ENCODE measurements around the gene ASB3. TPM values are rescaled to one million over a fixed set of nuclear protein-coding genes. Genes with fewer than 3 reads are reported as not detected.

The ASB3 gene
- total and polyA plus RNA-seq, 4 donors = 2.7 to 13.6 (median 8.7) TPM

DNA sequence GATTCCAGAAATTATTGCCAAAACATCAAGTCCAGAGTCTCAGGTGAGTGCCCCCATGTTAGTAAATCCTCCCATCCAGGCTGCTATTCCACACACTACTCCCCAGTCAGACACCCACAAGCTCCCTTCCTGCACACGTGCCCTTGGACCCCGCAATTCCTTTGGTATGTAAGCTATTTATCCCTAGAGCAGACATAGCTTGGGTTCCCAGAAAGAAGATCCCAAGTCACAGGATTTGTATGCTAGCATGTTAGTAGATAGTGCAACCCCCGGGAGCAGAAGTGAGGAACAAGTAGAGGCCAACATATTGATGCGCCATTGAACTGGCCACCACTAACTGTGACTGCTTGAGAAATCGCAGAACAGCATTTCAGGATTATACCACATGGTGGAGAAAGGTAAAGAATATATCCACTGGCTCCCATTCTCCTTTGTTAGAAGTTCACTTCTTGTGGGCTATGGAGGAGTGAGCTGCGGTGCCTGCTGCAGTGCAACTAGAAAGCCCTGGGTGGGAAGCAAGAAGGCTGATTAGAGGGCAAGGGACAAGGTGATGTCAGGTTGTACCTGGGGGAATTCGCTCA, 156.6 kb downstream of the ASB3 start (continued):
- TF ChIP-seq, protein P1, sequence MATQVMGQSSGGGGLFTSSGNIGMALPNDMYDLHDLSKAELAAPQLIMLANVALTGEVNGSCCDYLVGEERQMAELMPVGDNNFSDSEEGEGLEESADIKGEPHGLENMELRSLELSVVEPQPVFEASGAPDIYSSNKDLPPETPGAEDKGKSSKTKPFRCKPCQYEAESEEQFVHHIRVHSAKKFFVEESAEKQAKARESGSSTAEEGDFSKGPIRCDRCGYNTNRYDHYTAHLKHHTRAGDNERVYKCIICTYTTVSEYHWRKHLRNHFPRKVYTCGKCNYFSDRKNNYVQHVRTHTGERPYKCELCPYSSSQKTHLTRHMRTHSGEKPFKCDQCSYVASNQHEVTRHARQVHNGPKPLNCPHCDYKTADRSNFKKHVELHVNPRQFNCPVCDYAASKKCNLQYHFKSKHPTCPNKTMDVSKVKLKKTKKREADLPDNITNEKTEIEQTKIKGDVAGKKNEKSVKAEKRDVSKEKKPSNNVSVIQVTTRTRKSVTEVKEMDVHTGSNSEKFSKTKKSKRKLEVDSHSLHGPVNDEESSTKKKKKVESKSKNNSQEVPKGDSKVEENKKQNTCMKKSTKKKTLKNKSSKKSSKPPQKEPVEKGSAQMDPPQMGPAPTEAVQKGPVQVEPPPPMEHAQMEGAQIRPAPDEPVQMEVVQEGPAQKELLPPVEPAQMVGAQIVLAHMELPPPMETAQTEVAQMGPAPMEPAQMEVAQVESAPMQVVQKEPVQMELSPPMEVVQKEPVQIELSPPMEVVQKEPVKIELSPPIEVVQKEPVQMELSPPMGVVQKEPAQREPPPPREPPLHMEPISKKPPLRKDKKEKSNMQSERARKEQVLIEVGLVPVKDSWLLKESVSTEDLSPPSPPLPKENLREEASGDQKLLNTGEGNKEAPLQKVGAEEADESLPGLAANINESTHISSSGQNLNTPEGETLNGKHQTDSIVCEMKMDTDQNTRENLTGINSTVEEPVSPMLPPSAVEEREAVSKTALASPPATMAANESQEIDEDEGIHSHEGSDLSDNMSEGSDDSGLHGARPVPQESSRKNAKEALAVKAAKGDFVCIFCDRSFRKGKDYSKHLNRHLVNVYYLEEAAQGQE (IDR thresholded peaks at IDR 0.05) = no peak

GRCh38 chr2:53629501-53629900, 157.3 kb downstream of the ASB3 start:
- Histone ChIP-seq H3K9me3 (ENCODE audit: control insufficient read depth in 4 of 4, low read length in 3 of 4) (no peaks in the 10 kb centered on the region), H3K4me1 (ENCODE audit: control insufficient read depth in 4 of 4, insufficient read depth in 4 of 4, low read length in 3 of 4) (no peaks in the 10 kb centered on the region), H3K4me3 (ENCODE audit: low read depth in 1 of 3, low read length in 3 of 3) (no peak overlapping the region), H3K36me3 (ENCODE audit: control insufficient read depth in 4 of 4, insufficient read depth in 3 of 4, low read depth in 1 of 4, low read length in 3 of 4) (no peaks in the 10 kb centered on the region), H3K27me3 (ENCODE audit: control insufficient read depth in 4 of 4, insufficient read depth in 4 of 4, low read length in 3 of 4) (no peaks in the 10 kb centered on the region), H3K27ac (ENCODE audit: low read depth in 1 of 2, low read length in 2 of 2) (no peak overlapping the region), H3K9ac (ENCODE audit: low read depth in 1 of 2, low read length in 2 of 2) (no peak overlapping the region)
- 73% methylated on average over 4 of the region's 4 CpGs for WGBS
- DNase-seq (ENCODE audit: low spot score) = no peak
- no peak for TF ChIP-seq FOXA1 (IDR thresholded peaks at IDR 0.05)
- no peak for TF ChIP-seq SP1 (IDR thresholded peaks at IDR 0.05)
- TF ChIP-seq FOXA2 (IDR thresholded peaks at IDR 0.05) = no peak

DNA sequence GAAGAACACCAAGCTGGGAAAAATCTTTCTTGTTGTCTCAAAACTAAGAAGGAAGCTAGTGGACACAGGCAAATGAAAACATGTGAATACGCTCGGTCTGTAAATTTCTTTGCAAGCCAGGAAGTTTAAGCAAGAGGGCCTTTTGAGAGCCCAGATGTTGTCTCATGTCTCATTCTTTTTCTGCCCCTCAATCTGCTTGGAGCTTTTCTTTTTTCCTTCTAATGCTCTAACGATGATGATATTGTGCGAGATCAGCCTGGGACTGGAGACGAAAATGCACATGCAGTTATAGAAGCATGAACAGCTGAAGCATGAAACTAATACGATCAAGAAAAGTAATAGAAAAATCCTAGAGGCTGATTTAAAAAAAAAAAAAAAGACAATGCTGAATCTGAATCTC, 157.8 kb downstream of the ASB3 start:
- Histone ChIP-seq H3K27me3 (ENCODE audit: control insufficient read depth in 4 of 4, insufficient read depth in 4 of 4, low read length in 3 of 4) (no peaks in the 10 kb centered on the region), H3K4me1 (ENCODE audit: control insufficient read depth in 4 of 4, insufficient read depth in 4 of 4, low read length in 3 of 4) (no peaks in the 10 kb centered on the region), H3K9me3 (ENCODE audit: control insufficient read depth in 4 of 4, low read length in 3 of 4) (peaks cover 0 to 3% (median 0%) of the 10 kb centered on the region in 4 donors), H3K4me3 (ENCODE audit: low read depth in 1 of 3, low read length in 3 of 3) (no peak overlapping the region), H3K9ac (ENCODE audit: low read depth in 1 of 2, low read length in 2 of 2) (no peak overlapping the region), H3K27ac (ENCODE audit: low read depth in 1 of 2, low read length in 2 of 2) (no peak overlapping the region), H3K36me3 (ENCODE audit: control insufficient read depth in 4 of 4, insufficient read depth in 3 of 4, low read depth in 1 of 4, low read length in 3 of 4) (no peaks in the 10 kb centered on the region)
- no peak for TF ChIP-seq RXRA (IDR thresholded peaks at IDR 0.05)
- no peak for TF ChIP-seq ATF3 (IDR thresholded peaks at IDR 0.05)
- 83% methylated on average over 6 of the region's 6 CpGs for WGBS
- no peak for DNase-seq (ENCODE audit: low spot score)

GRCh38 chr2:53622141-53622540, 164.6 kb downstream of the ASB3 start:
- H3K27me3 ChIP-seq (ENCODE audit: control insufficient read depth in 4 of 4, insufficient read depth in 4 of 4, low read length in 3 of 4) = no peaks in the 10 kb centered on the region
- H3K4me3 ChIP-seq (ENCODE audit: low read depth in 1 of 3, low read length in 3 of 3) = no peak overlapping the region
- no peak overlapping the region for H3K27ac ChIP-seq (ENCODE audit: low read depth in 1 of 2, low read length in 2 of 2)
- TF ChIP-seq EGR1 (IDR thresholded peaks at IDR 0.05; ENCODE audit: low read depth in 2 of 2) = no peak
- TF ChIP-seq ATF3 (IDR thresholded peaks at IDR 0.05) = no peak
- no peak for TF ChIP-seq RXRA (IDR thresholded peaks at IDR 0.05)
- no peak for TF ChIP-seq SP1 (IDR thresholded peaks at IDR 0.05)
- peaks cover 0 to 3% (median 0%) of the 10 kb centered on the region in 4 donors for H3K9me3 ChIP-seq (ENCODE audit: control insufficient read depth in 4 of 4, low read length in 3 of 4)
- no peaks in the 10 kb centered on the region for H3K36me3 ChIP-seq (ENCODE audit: control insufficient read depth in 4 of 4, insufficient read depth in 3 of 4, low read depth in 1 of 4, low read length in 3 of 4)
- H3K4me1 ChIP-seq (ENCODE audit: control insufficient read depth in 4 of 4, insufficient read depth in 4 of 4, low read length in 3 of 4) = no peaks in the 10 kb centered on the region
- no peak for DNase-seq (ENCODE audit: low spot score)
- no peak overlapping the region for H3K9ac ChIP-seq (ENCODE audit: low read depth in 1 of 2, low read length in 2 of 2)
